H1 (cell line): ENCODE results near the gene TMEM126B. TPM values are rescaled to one million over a fixed set of nuclear protein-coding genes. Genes with fewer than 3 reads are reported as not detected.

Experiments used
- CTCF ChIA-PET: fragments of 300-600 bp; sonication (Branson Sonifier 250); formaldehyde crosslinking; loops from one replicate; lab custom pipeline; 2021; ENCODE audit not compliant: partially characterized antibody; lab: Charles Lee
- POLR2A ChIA-PET: fragments of 300-600 bp; sonication (Branson Sonifier 250); formaldehyde crosslinking; loops from one replicate; lab custom pipeline; 2021; ENCODE audit warnings: inconsistent platforms; ENCODE audit not compliant: partially characterized antibody; lab: Charles Lee
- DNase-seq, 2 experiments: peaks; one replicate each; pipeline versions ENCODE4 v3.0.0 to v3.0.0-alpha.2; 2010 to 2022; ENCODE audit warnings: low spot score in 2 of 2, low read depth in 1 of 2, mixed read lengths in 1 of 2
- FAIRE-seq: peaks from 2 replicates; lab custom pipeline; 2011; peaks lifted over from hg19 to GRCh38; lab: Jason Lieb, UNC
- H2AFZ ChIP-seq: 2 replicates; pipeline ENCODE4 v1.8.1; 2012; ENCODE audit warnings: low read length, inconsistent platforms
- H2AK5ac ChIP-seq: 2 replicates; pipeline ENCODE4 v1.6.1; 2013; ENCODE audit warnings: low read depth, low read length
- H2BK120ac ChIP-seq: replicated peaks from 2 replicates; pipeline ENCODE3; 2013; ENCODE audit warnings: low read depth, low read length, inconsistent platforms
- H2BK12ac ChIP-seq: 2 replicates; pipeline ENCODE4 v1.6.1; 2013; ENCODE audit warnings: low read depth, low read length
- H2BK15ac ChIP-seq: 2 replicates; pipeline ENCODE4 v1.6.1; 2013; ENCODE audit warnings: low read length
- H2BK20ac ChIP-seq: 2 replicates; pipeline ENCODE4 v1.6.1; 2013; ENCODE audit warnings: low read length
- H2BK5ac ChIP-seq: 2 replicates; pipeline ENCODE4 v1.6.1; 2013; ENCODE audit warnings: low read depth, low read length
- H3K14ac ChIP-seq: 2 replicates; pipeline ENCODE4 v1.6.1; 2013; ENCODE audit warnings: inconsistent platforms; ENCODE audit not compliant: insufficient read length
- H3K18ac ChIP-seq: 2 replicates; pipeline ENCODE4 v1.6.1; 2013; ENCODE audit warnings: low read length; ENCODE audit errors: extremely low read depth
- H3K23ac ChIP-seq: 2 replicates; pipeline ENCODE4 v1.6.1; 2013; ENCODE audit warnings: inconsistent platforms; ENCODE audit not compliant: insufficient read length
- H3K23me2 ChIP-seq: 2 replicates; pipeline ENCODE4 v1.6.1; 2013; ENCODE audit warnings: low read depth, low read length
- H3K27ac ChIP-seq: 2 replicates; pipeline ENCODE4 v1.6.1; 2011; ENCODE audit warnings: low read depth, low read length, inconsistent platforms
- H3K27me3 ChIP-seq, 4 experiments: replicated peaks in 1 of 4; 1 replicate in 1 of 4; 2 replicates in 3 of 4; pipeline versions ENCODE4 v1.6.1 to v1.8.1; 2011 to 2013; ENCODE audit warnings: low read length in 3 of 4, mild to moderate bottlenecking in 3 of 4, inconsistent platforms in 2 of 4, mixed read lengths in 2 of 4, moderate library complexity in 1 of 4; ENCODE audit not compliant: control insufficient read depth in 3 of 4, insufficient read depth in 3 of 4; ENCODE audit errors: extremely low read depth in 1 of 4
- H3K36me3 ChIP-seq, 4 experiments: 2 replicates each; pipeline versions ENCODE4 v1.6.1 to v1.8.1; 2011 to 2013; ENCODE audit warnings: mild to moderate bottlenecking in 4 of 4, low read length in 3 of 4, moderate library complexity in 2 of 4, control low read depth in 1 of 4, inconsistent platforms in 1 of 4; ENCODE audit not compliant: insufficient read depth in 4 of 4, control insufficient read depth in 2 of 4
- H3K4ac ChIP-seq: replicated peaks from 2 replicates; pipeline ENCODE3; 2013; ENCODE audit warnings: low read length, low read depth, mixed read lengths, inconsistent platforms; ENCODE audit not compliant: insufficient read length
- H3K4me1 ChIP-seq, 4 experiments: replicated peaks in 1 of 4; 1 replicate in 1 of 4; 2 replicates in 3 of 4; pipeline versions ENCODE4 v1.6.1 to v1.8.1; 2011 to 2013; ENCODE audit warnings: low read length in 3 of 4, inconsistent platforms in 2 of 4, mixed read lengths in 1 of 4; ENCODE audit not compliant: insufficient read depth in 4 of 4, control insufficient read depth in 3 of 4
- H3K4me2 ChIP-seq, 2 experiments: 2 replicates each; pipeline versions ENCODE4 v1.6.1 to v1.8.1; 2011 to 2013; ENCODE audit warnings: low read depth in 2 of 2, low read length in 2 of 2, control low read depth in 1 of 2, inconsistent platforms in 1 of 2, mild to moderate bottlenecking in 1 of 2; ENCODE audit not compliant: insufficient read depth in 1 of 2
- H3K4me3 ChIP-seq, 4 experiments: fragments of 200-600, 300-600 bp in 1 of 4; sonication (generic), shearing (Covaris generic), sonication (Bioruptor Twin) in 1 of 4; 2 replicates each; pipeline versions ENCODE4 v1.5.1 to v1.8.1; 2011 to 2016; ENCODE audit warnings: low read length in 4 of 4, low read depth in 3 of 4, control low read depth in 2 of 4, inconsistent platforms in 2 of 4, mild to moderate bottlenecking in 2 of 4, mixed read lengths in 1 of 4, moderate library complexity in 1 of 4; ENCODE audit not compliant: insufficient read depth in 2 of 4; ENCODE audit errors: extremely low read depth in 1 of 4
- H3K56ac ChIP-seq: replicated peaks from 2 replicates; pipeline ENCODE3; 2013; ENCODE audit warnings: low read depth, mild to moderate bottlenecking, mixed read lengths, low read length, inconsistent platforms; ENCODE audit not compliant: insufficient read length
- H3K79me1 ChIP-seq: 2 replicates; pipeline ENCODE4 v1.6.1; 2013; ENCODE audit warnings: low read depth, low read length, control low read depth
- H3K79me2 ChIP-seq, 2 experiments: 2 replicates each; pipeline versions ENCODE4 v1.6.1 to v1.8.1; 2012 to 2013; ENCODE audit warnings: low read length in 2 of 2, mild to moderate bottlenecking in 2 of 2, inconsistent platforms in 1 of 2; ENCODE audit not compliant: insufficient read depth in 2 of 2, control insufficient read depth in 1 of 2
- H3K9ac ChIP-seq, 4 experiments: replicated peaks in 1 of 4; 1 replicate in 1 of 4; 2 replicates in 3 of 4; pipeline versions ENCODE4 v1.6.1 to v1.8.1; 2011 to 2013; ENCODE audit warnings: low read depth in 3 of 4, low read length in 3 of 4, control low read depth in 2 of 4, mild to moderate bottlenecking in 2 of 4, moderate library complexity in 2 of 4, inconsistent platforms in 1 of 4; ENCODE audit errors: extremely low read depth in 1 of 4
- H3K9me3 ChIP-seq, 2 experiments: 2 replicates each; pipeline versions ENCODE4 v1.6.1 to v1.8.1; 2012 to 2013; ENCODE audit warnings: mild to moderate bottlenecking in 2 of 2, moderate library complexity in 2 of 2, control low read depth in 1 of 2, inconsistent platforms in 1 of 2, low read depth in 1 of 2, low read length in 1 of 2, mixed read lengths in 1 of 2; ENCODE audit not compliant: insufficient read depth in 2 of 2
- H4K20me1 ChIP-seq, 2 experiments: replicated peaks in 1 of 2; 2 replicates each; pipeline versions ENCODE3 to v1.8.1; 2011 to 2013; ENCODE audit warnings: inconsistent platforms in 2 of 2, low read length in 2 of 2, mild to moderate bottlenecking in 1 of 2; ENCODE audit not compliant: insufficient read depth in 2 of 2, control insufficient read depth in 1 of 2
- H4K5ac ChIP-seq: 2 replicates; pipeline ENCODE4 v1.6.1; 2013; ENCODE audit warnings: low read length, low read depth, mixed read lengths, inconsistent platforms; ENCODE audit not compliant: insufficient read length
- H4K8ac ChIP-seq: 2 replicates; pipeline ENCODE4 v1.8.0; 2013; ENCODE audit warnings: mild to moderate bottlenecking, moderate library complexity, low read length, inconsistent platforms; ENCODE audit not compliant: insufficient read depth; ENCODE audit errors: extremely low read depth
- H4K91ac ChIP-seq: replicated peaks from 2 replicates; pipeline ENCODE3; 2013; ENCODE audit warnings: low read length, mixed read lengths, inconsistent platforms; ENCODE audit not compliant: insufficient read length
- CBX5 ChIP-seq: fragments of 300-800, 300-1000 bp; sonication (generic); IDR thresholded peaks from 2 replicates; pipeline ENCODE4 v1.7.1; 2016; ENCODE audit warnings: antibody characterized with exemption, low read length, low read depth
- CHD1 ChIP-seq: IDR thresholded peaks from 2 replicates; pipeline ENCODE4 v1.6.1; 2012; ENCODE audit warnings: low read depth, low read length, improper control_type of control experiment
- CTBP2 ChIP-seq: IDR thresholded peaks from 2 replicates; pipeline ENCODE4 v1.7.0; 2011; ENCODE audit warnings: borderline replicate concordance, mild to moderate bottlenecking, moderate library complexity, mixed read lengths, low read length; ENCODE audit not compliant: insufficient read depth, insufficient read length
- JUN ChIP-seq: IDR thresholded peaks from 2 replicates; pipeline ENCODE4 v1.6.1; 2011; ENCODE audit warnings: low read depth, mild to moderate bottlenecking, improper control_type of control experiment, low read length
- KDM5A ChIP-seq: fragments of 200-600 bp; IDR thresholded peaks from 2 replicates; pipeline ENCODE4 v1.7.1; 2012; ENCODE audit warnings: mild to moderate bottlenecking, low read length, inconsistent platforms, mixed read lengths
- PHF8 ChIP-seq: fragments of 200-600 bp; sonication (generic); conservative IDR thresholded peaks from 2 replicates; pipeline ENCODE4 v1.7.1; 2012; ENCODE audit warnings: low read depth, mild to moderate bottlenecking, inconsistent platforms, low read length, moderate library complexity
- POLR2A ChIP-seq, 2 experiments: IDR thresholded peaks; 1 replicate in 1 of 2; 2 replicates in 1 of 2; pipeline ENCODE4 v1.6.1; 2011; ENCODE audit warnings: low read depth in 2 of 2, low read length in 2 of 2, mild to moderate bottlenecking in 2 of 2; ENCODE audit errors: control extremely low read depth in 1 of 2
- RNF2 ChIP-seq: fragments of 200-900, 300-1000 bp; sonication (generic); IDR thresholded peaks from 2 replicates; pipeline ENCODE4 v1.7.1; 2016; ENCODE audit warnings: borderline replicate concordance, low read depth, mild to moderate bottlenecking, antibody characterized with exemption, low read length; ENCODE audit not compliant: poor library complexity, severe bottlenecking; ENCODE audit errors: missing control alignments
- RXRA ChIP-seq: IDR thresholded peaks from 2 replicates; pipeline ENCODE4 v1.6.1; 2011; ENCODE audit warnings: low read depth, mild to moderate bottlenecking, low read length, moderate library complexity; ENCODE audit not compliant: insufficient read depth
- SIRT6 ChIP-seq: IDR thresholded peaks from one replicate; pipeline ENCODE4 v1.7.1; 2012; ENCODE audit warnings: low read length, inconsistent platforms
- SIX5 ChIP-seq: IDR thresholded peaks from 2 replicates; pipeline ENCODE4 v1.6.1; 2011; ENCODE audit warnings: mild to moderate bottlenecking, low read depth, low read length
- TEAD4 ChIP-seq: IDR thresholded peaks from 2 replicates; pipeline ENCODE4 v1.6.1; 2012; ENCODE audit warnings: low read depth, low read length, inconsistent platforms, mixed read lengths
- WGBS, 2 experiments: shearing (Covaris generic) in 1 of 2; methylation state at CpG; one replicate each; pipeline versions ENCODE4 v1.1.6 to v1.1.7; 2013 to 2015; ENCODE audit warnings: low lambda C conversion rate in 2 of 2, mixed read lengths in 2 of 2, inconsistent platforms in 1 of 2, low coverage in 1 of 2, missing lambda C conversion rate in 1 of 2; ENCODE audit not compliant: insufficient replicate concordance in 2 of 2, insufficient coverage in 1 of 2, insufficient read length in 1 of 2; ENCODE audit errors: extremely low coverage in 1 of 2, missing lambda C conversion rate in 1 of 2; 5-methylcytosine and 5-hydroxymethylcytosine counted together
- polyA plus RNA-seq, 7 experiments: library from polyadenylated mRNA; depleted of rRNA in 3 of 7; stranded (reverse) in 5 of 7; unstranded in 2 of 7; fragments of >200 nt in 5 of 7; fragments of 200-250 nt in 2 of 7; gene quantifications; 1 replicate in 5 of 7; 2 replicates in 1 of 7; 4 replicates in 1 of 7; pipeline versions ENCODE4 v1.2.1 to v1.2.3, GENCODE V29; 2011 to 2013; ENCODE audit warnings: missing spikeins in 2 of 7, mixed read lengths in 2 of 7
- total RNA-seq: library from RNA; stranded (reverse); fragmentation: NEBNext Ultra II Directional; extraction: Animal tissue kit (Norgen Biotek cat#: 25700); gene quantifications from 2 replicates; pipeline ENCODE4 v1.2.1, GENCODE V29; 2021
- TF ChIP-seq, protein P1 (sequence below): IDR thresholded peaks from 2 replicates; pipeline ENCODE4 v1.6.1; 2012; ENCODE audit warnings: low read length, inconsistent platforms

TMEM126B gene
- total and polyA plus RNA-seq, 2 of the 8 experiments (the other 6 are each of a cell fraction or from before 2014, with no cell fraction given), result 85.6 to 101 TPM

DNA sequence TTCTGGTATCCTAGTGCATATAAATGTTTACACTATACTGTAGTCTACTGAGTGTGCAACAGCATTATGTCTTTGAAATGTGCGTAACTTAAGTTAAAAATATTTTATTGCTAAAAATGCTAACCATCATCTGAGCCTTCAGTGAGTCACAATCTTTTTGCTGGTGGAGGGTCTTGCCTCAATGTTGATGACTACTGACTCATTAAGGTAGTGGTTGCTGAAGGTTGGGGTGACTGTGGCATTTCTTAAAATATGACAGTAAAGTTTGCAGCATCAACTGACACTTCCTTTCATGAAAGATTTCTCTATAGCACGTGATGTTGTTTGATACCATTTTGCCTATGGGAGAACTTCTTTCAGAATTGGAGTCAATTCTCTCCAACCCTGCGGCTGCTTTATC lies 45.0 kb downstream of the TMEM126B start:
- H4K8ac ChIP-seq, result no peak overlapping the region
- TF ChIP-seq CHD1 (no peak), RNF2 (no peak), POLR2A (IDR thresholded peaks at IDR 0.05; ENCODE audit: control extremely low read depth in 1 of 2, low read depth in 2 of 2, low read length in 2 of 2) (no peak), SIRT6 (no peak), TEAD4 (no peak), KDM5A (no peak), RXRA (no peak), JUN (no peak), CBX5 (no peak), SIX5 (no peak), PHF8 (no peak), CTBP2 (no peak)
- TF ChIP-seq, protein P1, sequence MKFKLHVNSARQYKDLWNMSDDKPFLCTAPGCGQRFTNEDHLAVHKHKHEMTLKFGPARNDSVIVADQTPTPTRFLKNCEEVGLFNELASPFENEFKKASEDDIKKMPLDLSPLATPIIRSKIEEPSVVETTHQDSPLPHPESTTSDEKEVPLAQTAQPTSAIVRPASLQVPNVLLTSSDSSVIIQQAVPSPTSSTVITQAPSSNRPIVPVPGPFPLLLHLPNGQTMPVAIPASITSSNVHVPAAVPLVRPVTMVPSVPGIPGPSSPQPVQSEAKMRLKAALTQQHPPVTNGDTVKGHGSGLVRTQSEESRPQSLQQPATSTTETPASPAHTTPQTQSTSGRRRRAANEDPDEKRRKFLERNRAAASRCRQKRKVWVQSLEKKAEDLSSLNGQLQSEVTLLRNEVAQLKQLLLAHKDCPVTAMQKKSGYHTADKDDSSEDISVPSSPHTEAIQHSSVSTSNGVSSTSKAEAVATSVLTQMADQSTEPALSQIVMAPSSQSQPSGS, result no peak

More for the DNA sequence above, 45.0 kb downstream of the TMEM126B start:
- H3K9me3 ChIP-seq, result peaks cover 7 to 8% of the 10 kb centered on the region in 2 experiments; a peak in 2 of 4 replicates
- no peak overlapping the region for H3K27ac ChIP-seq
- no peak overlapping the region for H2BK20ac ChIP-seq
- H2AK5ac ChIP-seq, result no peak overlapping the region
- H3K79me2 ChIP-seq, result no peaks in the 10 kb centered on the region
- CTCF ChIA-PET, result interaction anchor here (1.4 kb wide), 1 partner anchor 13 kb away, joined by 3 read pairs; the partner anchor contains the start of gene CCDC89
- H2AFZ ChIP-seq, result no peak overlapping the region
- FAIRE-seq, result no peak
- peaks cover 0 to 6% (median 2%) of the 10 kb centered on the region in 4 experiments; a peak in 4 of 7 replicates for H3K27me3 ChIP-seq
- H3K23me2 ChIP-seq, result no peaks in the 10 kb centered on the region
- no peak overlapping the region for H3K18ac ChIP-seq
- no peak overlapping the region for H2BK120ac ChIP-seq
- H3K4me2 ChIP-seq, result no peak overlapping the region
- H3K4me3 ChIP-seq, result no peak overlapping the region
- peaks cover 0 to 2% (median 0%) of the 10 kb centered on the region in 4 experiments; a peak in 2 of 7 replicates for H3K4me1 ChIP-seq
- no peak overlapping the region for H3K56ac ChIP-seq
- no peak overlapping the region for H4K5ac ChIP-seq
- no peak for DNase-seq
- POLR2A ChIA-PET, result interaction anchor here (0.9 to 1.0 kb wide), 2 partner anchors 8 to 9 kb away, joined by 3 to 4 read pairs; partner anchors contain the start of gene CREBZF
- H2BK5ac ChIP-seq, result no peak overlapping the region
- no peaks in the 10 kb centered on the region for H4K20me1 ChIP-seq
- no peak overlapping the region for H3K4ac ChIP-seq
- 91% methylated on average over 3 of the region's 3 CpGs; no CpG with 5 or more reads in 1 of the 2 experiments for WGBS, 2 experiments
- no peaks in the 10 kb centered on the region for H3K79me1 ChIP-seq
- H3K36me3 ChIP-seq, result no peaks in the 10 kb centered on the region
- H2BK12ac ChIP-seq, result no peak overlapping the region
- H3K23ac ChIP-seq, result no peak overlapping the region
- H4K91ac ChIP-seq, result no peak overlapping the region
- H2BK15ac ChIP-seq, result no peak overlapping the region
- H3K9ac ChIP-seq, result no peak overlapping the region
- no peak overlapping the region for H3K14ac ChIP-seq
